Activated CD8-positive, alpha-beta memory T cell treated with anti-CD3 and anti-CD28 coated beads for 24 hours (primary cell): ENCODE results near the gene CNTNAP2.

Experiments used
- DNase-seq: peaks from one replicate; pipeline ENCODE4 v3.0.0-alpha.2; 2020

CNTNAP2 gene

GRCh38 chr7:147805996-147806576 lies 1689.5 kb downstream of the CNTNAP2 start:
- DNase-seq = no peak

- DNase-seq = no peak
Observed at GRCh38 chr7:147809786-147810185, 1693.2 kb downstream of the CNTNAP2 start.

- no peak for DNase-seq
Observed at GRCh38 chr7:147810269-147810668, 1693.7 kb downstream of the CNTNAP2 start.

- no peak for DNase-seq
Observed at GRCh38 chr7:147811923-147812322, 1695.3 kb downstream of the CNTNAP2 start.

- DNase-seq = no peak
Observed at GRCh38 chr7:147813316-147813715, 1696.7 kb downstream of the CNTNAP2 start.

- DNase-seq = no peak
Observed at GRCh38 chr7:147818317-147818716, 1701.7 kb downstream of the CNTNAP2 start.

GRCh38 chr7:147824671-147825070 lies 1708.1 kb downstream of the CNTNAP2 start:
- no peak for DNase-seq

- DNase-seq = no peak
Observed at GRCh38 chr7:147829016-147829415, 1712.4 kb downstream of the CNTNAP2 start.

- no peak for DNase-seq
Observed at GRCh38 chr7:147833557-147833956, 1717.0 kb downstream of the CNTNAP2 start.

GRCh38 chr7:147833970-147834369 lies 1717.4 kb downstream of the CNTNAP2 start:
- no peak for DNase-seq

GRCh38 chr7:147852833-147853232 lies 1736.2 kb downstream of the CNTNAP2 start:
- DNase-seq = no peak

GRCh38 chr7:147857152-147858140 lies 1740.8 kb downstream of the CNTNAP2 start:
- no peak for DNase-seq

- no peak for DNase-seq
Observed at GRCh38 chr7:147858421-147858820, 1741.8 kb downstream of the CNTNAP2 start.

GRCh38 chr7:147859033-147859432 lies 1742.4 kb downstream of the CNTNAP2 start:
- DNase-seq = no peak

- DNase-seq = no peak
Observed at GRCh38 chr7:147859486-147859885, 1742.9 kb downstream of the CNTNAP2 start.

- DNase-seq = no peak
Observed at GRCh38 chr7:147861058-147861716, 1744.6 kb downstream of the CNTNAP2 start.

- no peak for DNase-seq
Observed at GRCh38 chr7:147861945-147862344, 1745.3 kb downstream of the CNTNAP2 start.

GRCh38 chr7:147869456-147869855 lies 1752.9 kb downstream of the CNTNAP2 start:
- no peak for DNase-seq

- DNase-seq = no peak
Observed at GRCh38 chr7:147878912-147879661, 1762.5 kb downstream of the CNTNAP2 start.

- no peak for DNase-seq
Observed at GRCh38 chr7:147885869-147886268, 1769.3 kb downstream of the CNTNAP2 start.

- no peak for DNase-seq
Observed at GRCh38 chr7:147894271-147894670, 1777.7 kb downstream of the CNTNAP2 start.

GRCh38 chr7:147896121-147896520 lies 1779.5 kb downstream of the CNTNAP2 start:
- no peak for DNase-seq
